GM19463 (cell line): Measurements from ENCODE around the gene STAM2.

Source experiments
- ATAC-seq: cut with Tn5 transposase; IDR thresholded peaks from one replicate; pipeline ENCODE4 v1.9.1; 2021; ENCODE audit warnings: mild to moderate bottlenecking, moderate library complexity; ENCODE audit not compliant: unreplicated experiment

STAM2 gene

GRCh38 chr2:152075461-152076050 is 100.0 kb downstream of the STAM2 start:
- no peak for ATAC-seq

GRCh38 chr2:152072011-152072410 is 103.6 kb downstream of the STAM2 start:
- ATAC-seq, result no peak

- ATAC-seq, result no peak
Observed at GRCh38 chr2:152071518-152071917, 104.0 kb downstream of the STAM2 start.

- ATAC-seq, result peak; percentile 70
Observed at GRCh38 chr2:152071092-152071491, 104.5 kb downstream of the STAM2 start.

GRCh38 chr2:152068226-152068625 is 107.3 kb downstream of the STAM2 start:
- ATAC-seq, result no peak

- ATAC-seq, result no peak
Observed at GRCh38 chr2:152067823-152068222, 107.7 kb downstream of the STAM2 start.
